Measurements from ENCODE around the gene MGAT5.

GRCh38 chr2:134385195-134385594, 131.3 kb downstream of the MGAT5 start:
- no peak for TF ChIP-seq CTCF (IDR thresholded peaks at IDR 0.05)
- TF ChIP-seq POLR2A (IDR thresholded peaks at IDR 0.05; ENCODE audit: low read depth), result no peak
